K562 (cell line): Measurements from ENCODE around the gene PLEKHA7. TPM values are rescaled to one million over a fixed set of nuclear protein-coding genes. Genes with fewer than 3 reads are reported as not detected.

Experiments
- ATF4 ChIP-seq: fragments of 450-650 bp; formaldehyde crosslinking; IDR thresholded peaks from 2 replicates; pipeline ENCODE4 v1.4.0; 2022; ENCODE audit warnings: mild to moderate bottlenecking, moderate library complexity
- GATAD2A ChIP-seq: fragments of 450-650 bp; IDR thresholded peaks from 2 replicates; pipeline ENCODE4 v1.6.1; 2017
- HDAC3 ChIP-seq: fragments of 450-650 bp; IDR thresholded peaks from 2 replicates; pipeline ENCODE4 v1.6.1; 2018; ENCODE audit warnings: borderline replicate concordance, mild to moderate bottlenecking, moderate library complexity; ENCODE audit not compliant: partially characterized antibody
- HDGF ChIP-seq: fragments of 450-650 bp; IDR thresholded peaks from 2 replicates; pipeline ENCODE4 v1.6.1; 2016
- IRF2 ChIP-seq: sonication (generic); formaldehyde crosslinking; IDR thresholded peaks from 2 replicates; pipeline ENCODE4 v1.8.1; 2022; ENCODE audit warnings: mild to moderate bottlenecking, missing genetic modification reagents
- KDM2B ChIP-seq: fragments of 250-450 bp; sonication (Bioruptor Pico); IDR thresholded peaks from 2 replicates; pipeline ENCODE4 v1.8.0; 2021; ENCODE audit warnings: mild to moderate bottlenecking, moderate library complexity
- LARP7 ChIP-seq: fragments of 450-650 bp; IDR thresholded peaks from 2 replicates; pipeline ENCODE4 v1.6.1; 2016
- MAX ChIP-seq: sonication (generic); formaldehyde crosslinking; IDR thresholded peaks from 2 replicates; pipeline ENCODE4 v1.9.0; 2022; ENCODE audit warnings: mild to moderate bottlenecking, missing genetic modification reagents
- MCM7 ChIP-seq, 2 experiments: fragments of 450-650 bp; IDR thresholded peaks; 2 replicates each; pipeline ENCODE4 v1.6.1; 2016 to 2018
- NR4A1 ChIP-seq, 2 experiments: fragments of 250-450 bp in 1 of 2; fragments of 450-650 bp in 1 of 2; sonication (Bioruptor Pico) in 1 of 2; IDR thresholded peaks; 2 replicates each; pipeline versions ENCODE4 v1.4.0 to v1.6.1; 2016 to 2020; ENCODE audit warnings: mild to moderate bottlenecking in 2 of 2, missing compliant biosample characterization in 1 of 2, missing genetic modification characterization in 1 of 2, moderate library complexity in 1 of 2
- NUFIP1 ChIP-seq: fragments of 450-650 bp; IDR thresholded peaks from 2 replicates; pipeline ENCODE4 v1.6.1; 2018; ENCODE audit not compliant: partially characterized antibody
- POLR2A ChIP-seq: fragments of 450-650 bp; conservative IDR thresholded peaks from 2 replicates; pipeline ENCODE4 v1.6.1; 2016
- STAT5A ChIP-seq: IDR thresholded peaks from 2 replicates; pipeline ENCODE4 v1.6.1; 2012; ENCODE audit warnings: low read length, inconsistent platforms, borderline replicate concordance
- TAL1 ChIP-seq: fragments of 450-650 bp; IDR thresholded peaks from 2 replicates; pipeline ENCODE4 v1.6.1; 2016; ENCODE audit warnings: mild to moderate bottlenecking
- TEAD4 ChIP-seq, 2 experiments: sonication (generic) in 1 of 2; formaldehyde crosslinking in 1 of 2; IDR thresholded peaks; 2 replicates each; pipeline versions ENCODE4 v1.6.1 to v1.8.0; 2012 to 2022; ENCODE audit warnings: borderline replicate concordance in 1 of 2, inconsistent platforms in 1 of 2, low read length in 1 of 2, mild to moderate bottlenecking in 1 of 2, missing genetic modification reagents in 1 of 2
- TFAP4 ChIP-seq: sonication (generic); formaldehyde crosslinking; IDR thresholded peaks from 2 replicates; pipeline ENCODE4 v1.8.0; 2022; ENCODE audit warnings: missing genetic modification reagents, mild to moderate bottlenecking, moderate library complexity, borderline replicate concordance
- TRIM28 ChIP-seq: fragments of 450-650 bp; IDR thresholded peaks from 2 replicates; pipeline ENCODE4 v1.6.1; 2017
- UBTF ChIP-seq, 2 experiments: IDR thresholded peaks; 2 replicates each; pipeline ENCODE4 v1.6.1; 2012; ENCODE audit warnings: improper control_type of control experiment in 2 of 2, low read depth in 2 of 2, low read length in 2 of 2, borderline replicate concordance in 1 of 2
- ZBTB8A ChIP-seq: fragments of 450-650 bp; IDR thresholded peaks from 2 replicates; pipeline ENCODE4 v1.6.1; 2018; ENCODE audit warnings: mild to moderate bottlenecking, moderate library complexity; ENCODE audit not compliant: partially characterized antibody
- ZKSCAN1 ChIP-seq: fragments of 150-350 bp; IDR thresholded peaks from 2 replicates; pipeline ENCODE4 v1.6.1; 2016; ENCODE audit warnings: low read depth, low read length
- ZNF140 ChIP-seq: fragments of 250-450 bp; sonication (Bioruptor Pico); IDR thresholded peaks from 2 replicates; pipeline ENCODE4 v1.8.0; 2021; ENCODE audit warnings: moderate library complexity, mild to moderate bottlenecking, inconsistent platforms
- ZNF277 ChIP-seq: fragments of 250-450 bp; sonication (Bioruptor Pico); IDR thresholded peaks from 2 replicates; pipeline ENCODE4 v1.8.0; 2022; ENCODE audit warnings: inconsistent platforms, mild to moderate bottlenecking, moderate library complexity, borderline replicate concordance
- ZNF282 ChIP-seq: sonication (generic); formaldehyde crosslinking; IDR thresholded peaks from 2 replicates; pipeline ENCODE4 v1.8.1; 2023; ENCODE audit warnings: missing genetic modification reagents
- ZNF354B ChIP-seq: fragments of 250-450 bp; sonication (Bioruptor Pico); IDR thresholded peaks from 2 replicates; pipeline ENCODE4 v1.4.0; 2020
- ZNF511 ChIP-seq: sonication (generic); formaldehyde crosslinking; IDR thresholded peaks from 2 replicates; pipeline ENCODE4 v1.8.0; 2022; ENCODE audit warnings: mild to moderate bottlenecking, missing genetic modification reagents
- polyA plus RNA-seq, 8 experiments: library from polyadenylated mRNA; depleted of rRNA in 4 of 8; stranded (reverse) in 5 of 8; unstranded in 3 of 8; fragments of >200 nt; fragmentation: Nextera tagmentation in 2 of 8; fragmentation: Illumina TruSeq in 1 of 8; extraction: Ambion mirVana in 2 of 8; extraction: Trizol in 1 of 8; gene quantifications; 2 replicates each; pipeline versions ENCODE4 v1.2.1 to v1.2.3, GENCODE V29; 2011 to 2014; ENCODE audit warnings: inconsistent platforms in 1 of 8, missing spikeins in 1 of 8
- total RNA-seq, 7 experiments: library from RNA; depleted of rRNA in 6 of 7; stranded (reverse); fragments of >200 nt in 6 of 7; fragmentation: Illumina TruSeq in 2 of 7; extraction: Trizol in 2 of 7; gene quantifications; 2 replicates each; pipeline versions ENCODE4 v1.2.1 to v1.2.3, GENCODE V29; 2011 to 2021; ENCODE audit warnings: low replicate concordance in 1 of 7

Gene PLEKHA7
- total and polyA plus RNA-seq, 9 of the 15 experiments (the other 6 are each of a cell fraction or from before 2014, with no cell fraction given), result 0.06 to 0.77 (median 0.20) TPM; not detected in 1

- TF ChIP-seq ATF4 (CRISPR knock-in tag), result no peak
- TF ChIP-seq ZNF140 (CRISPR knock-in tag), result no peak
- 0 out of 2 replicates have a peak, but pooled peaks have one; percentile 46 for TF ChIP-seq NR4A1 (CRISPR knock-in tag; IDR thresholded peaks at IDR 0.05)
- 0 out of 2 replicates have a peak, but pooled peaks have one; percentile 56 for TF ChIP-seq NR4A1 (tag; IDR thresholded peaks at IDR 0.05)
- peak; percentile 45 for TF ChIP-seq ZKSCAN1
- TF ChIP-seq MAX (CRISPR knock-in tag), result no peak
- TF ChIP-seq POLR2A, result no peak
- TF ChIP-seq KDM2B (CRISPR knock-in tag), result no peak
- TF ChIP-seq IRF2 (CRISPR knock-in tag), result no peak
- TF ChIP-seq TFAP4 (CRISPR knock-in tag), result peak; percentile 78; the same call in 1 of the 2 replicates
- no peak for TF ChIP-seq ZNF277 (CRISPR knock-in tag)
- peak; percentile 81 for TF ChIP-seq STAT5A
- no peak for TF ChIP-seq ZNF511 (CRISPR knock-in tag)
- TF ChIP-seq TAL1, result peak; percentile 94
- TF ChIP-seq NUFIP1, result no peak
- TF ChIP-seq TRIM28, result 0 out of 2 replicates have a peak, but pooled peaks have one; percentile 20
- no peak for TF ChIP-seq LARP7
- TF ChIP-seq UBTF (IDR thresholded peaks at IDR 0.05; ENCODE audit: borderline replicate concordance in 1 of 2, low read depth in 2 of 2, low read length in 2 of 2), result 0 out of 4 replicates have a peak, but pooled peaks of 1 of the 2 experiments have one; percentile 54
- peak; percentile 80 for TF ChIP-seq GATAD2A
- TF ChIP-seq TEAD4 (IDR thresholded peaks at IDR 0.05; ENCODE audit: low read length), result peak; percentile 96
- TF ChIP-seq TEAD4 (CRISPR knock-in tag; IDR thresholded peaks at IDR 0.05; ENCODE audit: borderline replicate concordance), result no peak
- TF ChIP-seq ZBTB8A, result no peak
- TF ChIP-seq HDAC3, result peak; percentile 77
- no peak for TF ChIP-seq ZNF282
- no peak for TF ChIP-seq MCM7 (IDR thresholded peaks at IDR 0.05)
- TF ChIP-seq HDGF, result no peak
- TF ChIP-seq ZNF354B (CRISPR knock-in tag), result no peak
These were observed 157.0 kb downstream of the PLEKHA7 start (continued) for GRCh38 chr11:16857186-16857585.
